ENCODE results near the gene SLC35F1. TPM values are rescaled to one million over a fixed set of nuclear protein-coding genes. Genes with fewer than 3 reads are reported as not detected.

SLC35F1 gene
- total RNA-seq, 1 experiment from 2014 or later, result 0.05 TPM

DNA sequence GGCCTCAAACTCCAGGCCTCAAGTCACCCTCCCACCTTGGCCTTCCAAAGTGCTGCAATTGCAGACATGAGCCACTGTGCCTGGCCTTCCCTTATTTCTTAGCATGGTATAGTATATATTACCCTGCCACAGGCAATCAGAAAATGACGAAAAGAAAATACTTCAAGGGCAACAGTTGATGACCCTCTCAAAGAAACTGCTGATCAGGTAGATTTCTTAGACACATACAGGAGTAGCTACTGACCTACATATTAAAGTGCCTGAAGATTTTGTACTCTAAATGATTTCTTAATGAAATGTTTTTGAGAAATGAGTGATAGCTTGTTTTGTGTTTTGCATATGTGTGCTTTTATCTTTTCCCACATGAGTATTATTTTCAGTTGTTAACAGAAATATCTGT lies 4.6 kb downstream of the SLC35F1 start:
- H3K9me3 ChIP-seq (replicated peaks), result 0 out of 2 replicates have a peak, but pooled peaks cover 11% of the 10 kb centered on the region
- peaks cover 12% of the 10 kb centered on the region for H3K4me1 ChIP-seq (replicated peaks)
- no peaks in the 10 kb centered on the region for H3K36me3 ChIP-seq
- no peak for DNase-seq (ENCODE audit: low read depth in 1 of 2, low spot score in 2 of 2)
- H3K27ac ChIP-seq, result no peak overlapping the region
- H3K4me3 ChIP-seq, result no peak overlapping the region
- H3K27me3 ChIP-seq (replicated peaks), result peaks cover 37% of the 10 kb centered on the region

DNA sequence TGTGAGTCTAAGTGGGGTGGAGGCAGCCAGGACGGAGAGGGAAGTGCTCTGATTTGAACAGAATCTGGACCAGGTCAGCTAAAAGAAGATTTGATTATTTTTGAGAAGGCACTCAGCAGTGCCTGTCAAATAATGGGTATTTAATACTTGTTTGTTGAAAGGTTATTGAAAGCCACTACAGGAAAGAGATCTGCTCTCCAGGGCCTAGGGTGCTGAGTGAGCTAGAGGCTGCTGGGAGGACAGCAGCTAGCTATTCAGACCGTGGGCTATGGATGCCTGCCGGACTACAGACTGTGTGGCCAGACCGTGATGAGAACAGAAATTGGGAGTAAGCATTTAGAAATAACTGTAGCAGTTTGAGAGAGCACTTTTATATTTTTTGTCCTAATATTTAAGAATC lies 8.8 kb downstream of the SLC35F1 start:
- Histone ChIP-seq H3K36me3 (no peaks in the 10 kb centered on the region), H3K9me3 (replicated peaks) (no peaks in the 10 kb centered on the region), H3K4me3 (no peak overlapping the region), H3K4me1 (replicated peaks) (no peaks in the 10 kb centered on the region), H3K27ac (no peak overlapping the region), H3K27me3 (replicated peaks) (0 out of 2 replicates have a peak, but pooled peaks cover 2% of the 10 kb centered on the region)
- DNase-seq (ENCODE audit: low read depth in 1 of 2, low spot score in 2 of 2), result no peak

DNA sequence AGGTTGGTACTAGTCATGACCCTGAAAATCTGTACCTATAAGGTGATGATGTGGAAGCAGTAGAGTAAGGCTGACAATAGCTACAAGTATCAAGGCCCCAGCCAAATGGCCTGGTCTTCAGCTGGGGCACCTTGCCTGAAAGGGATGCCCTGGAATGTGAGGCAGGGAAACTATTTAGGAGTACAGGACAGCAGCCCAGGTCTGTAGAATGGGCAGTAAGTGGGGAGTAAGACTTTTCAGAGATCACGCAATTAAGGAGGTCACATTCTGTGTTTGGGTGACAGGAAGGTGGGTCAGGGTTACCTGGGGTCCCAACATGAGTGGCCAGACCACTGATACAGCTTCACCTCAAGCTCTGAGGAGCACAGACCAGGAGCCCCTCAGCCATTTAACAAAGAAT lies 9.4 kb downstream of the SLC35F1 start:
- Histone ChIP-seq H3K9me3 (replicated peaks) (no peaks in the 10 kb centered on the region), H3K4me3 (no peak overlapping the region), H3K27me3 (replicated peaks) (0 out of 2 replicates have a peak, but pooled peaks cover 4% of the 10 kb centered on the region), H3K27ac (no peak overlapping the region), H3K4me1 (replicated peaks) (no peaks in the 10 kb centered on the region), H3K36me3 (no peaks in the 10 kb centered on the region)
- no peak for DNase-seq (ENCODE audit: low read depth in 1 of 2, low spot score in 2 of 2)

GRCh38 chr6:117917176-117917575 lies 10.1 kb downstream of the SLC35F1 start:
- Histone ChIP-seq H3K4me3 (no peak overlapping the region), H3K27me3 (replicated peaks) (0 out of 2 replicates have a peak, but pooled peaks cover 4% of the 10 kb centered on the region), H3K27ac (no peak overlapping the region), H3K9me3 (replicated peaks) (no peaks in the 10 kb centered on the region), H3K36me3 (no peaks in the 10 kb centered on the region), H3K4me1 (replicated peaks) (no peaks in the 10 kb centered on the region)
- DNase-seq (ENCODE audit: low read depth in 1 of 2, low spot score in 2 of 2), result no peak

GRCh38 chr6:117918454-117918853 lies 11.4 kb downstream of the SLC35F1 start:
- no peak overlapping the region for H3K4me3 ChIP-seq
- DNase-seq (ENCODE audit: low read depth in 1 of 2, low spot score in 2 of 2), result no peak
- H3K9me3 ChIP-seq (replicated peaks), result no peaks in the 10 kb centered on the region
- H3K4me1 ChIP-seq (replicated peaks), result no peaks in the 10 kb centered on the region
- no peak overlapping the region for H3K27ac ChIP-seq
- no peaks in the 10 kb centered on the region for H3K36me3 ChIP-seq
- 0 out of 2 replicates have a peak, but pooled peaks cover 4% of the 10 kb centered on the region for H3K27me3 ChIP-seq (replicated peaks)

DNA sequence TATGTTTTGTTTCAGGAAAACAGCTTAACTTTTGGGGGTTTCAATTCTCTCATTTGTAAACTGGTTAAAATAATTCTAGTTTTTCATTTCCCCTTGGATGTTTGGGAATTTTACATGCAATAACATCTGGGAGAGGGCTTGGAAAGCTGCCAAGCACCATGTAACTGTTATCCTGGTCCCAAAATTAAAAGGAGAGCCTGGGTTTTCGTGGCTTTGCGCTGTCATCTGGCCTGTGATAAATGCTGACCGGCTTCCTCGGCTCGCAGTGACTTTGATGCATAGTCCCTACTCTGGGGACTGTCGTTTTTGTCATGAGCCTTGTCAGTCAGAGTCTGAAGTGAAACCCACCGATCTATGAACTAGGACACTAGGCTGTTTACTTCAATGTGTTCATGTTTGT lies 12.2 kb downstream of the SLC35F1 start:
- DNase-seq (ENCODE audit: low read depth in 1 of 2, low spot score in 2 of 2), result no peak
- Histone ChIP-seq H3K4me1 (replicated peaks) (no peaks in the 10 kb centered on the region), H3K27me3 (replicated peaks) (0 out of 2 replicates have a peak, but pooled peaks cover 4% of the 10 kb centered on the region), H3K36me3 (no peaks in the 10 kb centered on the region), H3K9me3 (replicated peaks) (no peaks in the 10 kb centered on the region), H3K4me3 (no peak overlapping the region), H3K27ac (no peak overlapping the region)

- no peak for DNase-seq (ENCODE audit: low read depth in 1 of 2, low spot score in 2 of 2)
- no peaks in the 10 kb centered on the region for H3K36me3 ChIP-seq
- no peaks in the 10 kb centered on the region for H3K4me1 ChIP-seq (replicated peaks)
- H3K27ac ChIP-seq, result no peak overlapping the region
- H3K27me3 ChIP-seq (replicated peaks), result 0 out of 2 replicates have a peak, but pooled peaks cover 4% of the 10 kb centered on the region
- H3K4me3 ChIP-seq, result no peak overlapping the region
- H3K9me3 ChIP-seq (replicated peaks), result no peaks in the 10 kb centered on the region
Measured at GRCh38 chr6:117919775-117920729, 13.0 kb downstream of the SLC35F1 start.

DNA sequence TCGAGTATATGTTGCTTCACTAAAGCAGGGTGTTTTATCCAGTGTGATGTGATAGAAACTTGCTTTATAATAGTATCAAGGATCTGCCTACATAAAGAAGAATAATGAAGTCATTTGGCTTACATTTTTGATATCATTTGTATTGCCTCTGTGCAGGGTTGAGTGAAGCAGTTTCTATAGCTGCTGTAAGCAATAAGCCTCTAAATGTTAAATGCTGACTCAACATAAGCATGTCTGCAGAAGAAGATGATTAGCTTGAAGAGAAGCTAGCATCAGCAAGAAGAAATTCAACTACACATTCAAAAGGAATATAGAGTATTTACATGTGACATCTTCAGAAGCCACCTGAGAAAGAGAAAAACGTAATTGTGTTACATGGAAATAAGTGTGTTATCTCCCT lies 17.6 kb downstream of the SLC35F1 start:
- Histone ChIP-seq H3K9me3 (replicated peaks) (no peaks in the 10 kb centered on the region; the same call in 1 of the 2 replicates), H3K4me3 (no peak overlapping the region), H3K27ac (no peak overlapping the region), H3K27me3 (replicated peaks) (0 out of 2 replicates have a peak, but pooled peaks cover 4% of the 10 kb centered on the region), H3K36me3 (no peaks in the 10 kb centered on the region), H3K4me1 (replicated peaks) (no peaks in the 10 kb centered on the region)
- DNase-seq (ENCODE audit: low read depth in 1 of 2, low spot score in 2 of 2), result no peak

- no peaks in the 10 kb centered on the region for H3K27me3 ChIP-seq (replicated peaks)
- no peaks in the 10 kb centered on the region for H3K4me1 ChIP-seq (replicated peaks)
- H3K36me3 ChIP-seq, result no peaks in the 10 kb centered on the region
- no peak for DNase-seq (ENCODE audit: low read depth in 1 of 2, low spot score in 2 of 2)
- no peaks in the 10 kb centered on the region; the same call in 1 of the 2 replicates for H3K9me3 ChIP-seq (replicated peaks)
- H3K27ac ChIP-seq, result no peak overlapping the region
- H3K4me3 ChIP-seq, result no peak overlapping the region
Measured at GRCh38 chr6:117927866-117928265, 20.8 kb downstream of the SLC35F1 start.

- Histone ChIP-seq H3K4me1 (replicated peaks) (no peaks in the 10 kb centered on the region), H3K27me3 (replicated peaks) (no peaks in the 10 kb centered on the region), H3K9me3 (replicated peaks) (no peaks in the 10 kb centered on the region; the same call in 1 of the 2 replicates), H3K36me3 (no peaks in the 10 kb centered on the region), H3K27ac (no peak overlapping the region), H3K4me3 (no peak overlapping the region)
- DNase-seq (ENCODE audit: low read depth in 1 of 2, low spot score in 2 of 2), result no peak
Measured at GRCh38 chr6:117928833-117929232, 21.8 kb downstream of the SLC35F1 start.

DNA sequence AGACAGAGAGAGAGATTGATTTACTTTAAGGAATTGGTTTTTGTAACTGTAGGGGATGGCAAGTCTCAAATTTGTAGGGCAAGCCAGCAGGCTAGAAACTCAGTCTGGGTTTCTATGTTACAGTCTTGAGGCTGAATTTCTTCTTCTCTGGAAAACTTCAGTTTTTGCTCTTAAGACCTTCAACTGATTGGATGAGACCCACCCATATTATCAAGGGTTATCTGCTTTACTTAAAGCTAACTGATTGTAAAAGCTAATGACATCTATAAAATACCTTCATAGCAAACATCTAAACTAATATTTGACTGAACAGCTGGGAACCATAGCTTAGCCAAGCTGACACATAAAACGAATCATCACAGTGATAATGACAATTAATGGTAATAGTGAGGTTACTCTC lies 22.4 kb downstream of the SLC35F1 start:
- no peaks in the 10 kb centered on the region for H3K27me3 ChIP-seq (replicated peaks)
- H3K4me3 ChIP-seq, result no peak overlapping the region
- H3K4me1 ChIP-seq (replicated peaks), result no peaks in the 10 kb centered on the region
- no peaks in the 10 kb centered on the region for H3K36me3 ChIP-seq
- H3K9me3 ChIP-seq (replicated peaks), result no peaks in the 10 kb centered on the region; the same call in 1 of the 2 replicates
- no peak for DNase-seq (ENCODE audit: low read depth in 1 of 2, low spot score in 2 of 2)
- H3K27ac ChIP-seq, result no peak overlapping the region

- Histone ChIP-seq H3K4me3 (no peak overlapping the region), H3K27me3 (replicated peaks) (no peaks in the 10 kb centered on the region), H3K36me3 (no peaks in the 10 kb centered on the region), H3K27ac (no peak overlapping the region), H3K4me1 (replicated peaks) (no peaks in the 10 kb centered on the region), H3K9me3 (replicated peaks) (no peaks in the 10 kb centered on the region; the same call in 1 of the 2 replicates)
- DNase-seq (ENCODE audit: low read depth in 1 of 2, low spot score in 2 of 2), result no peak
Measured at GRCh38 chr6:117930645-117931044, 23.6 kb downstream of the SLC35F1 start.

DNA sequence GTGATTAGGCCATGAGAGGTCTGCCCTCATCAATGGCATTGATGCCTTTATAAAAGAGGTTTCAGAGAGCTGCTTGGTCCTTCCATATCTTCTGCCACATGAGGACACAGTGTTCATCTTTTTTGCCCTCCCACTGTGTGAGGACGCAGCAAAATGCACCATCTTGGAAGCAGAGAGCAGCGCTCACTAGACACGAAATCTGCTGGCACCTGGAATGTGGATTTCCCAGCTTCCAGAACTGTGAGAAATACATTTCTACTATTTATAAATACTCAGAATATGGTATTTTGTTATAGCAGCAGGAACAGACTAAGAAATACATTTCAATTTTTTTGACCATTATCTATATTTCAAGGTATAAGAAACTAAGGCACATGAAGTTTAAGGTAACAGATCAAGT lies 24.9 kb downstream of the SLC35F1 start:
- Histone ChIP-seq H3K9me3 (replicated peaks) (no peaks in the 10 kb centered on the region; the same call in 1 of the 2 replicates), H3K4me3 (no peak overlapping the region), H3K27me3 (replicated peaks) (no peaks in the 10 kb centered on the region), H3K36me3 (no peaks in the 10 kb centered on the region), H3K4me1 (replicated peaks) (no peaks in the 10 kb centered on the region), H3K27ac (no peak overlapping the region)
- DNase-seq (ENCODE audit: low read depth in 1 of 2, low spot score in 2 of 2), result no peak

DNA sequence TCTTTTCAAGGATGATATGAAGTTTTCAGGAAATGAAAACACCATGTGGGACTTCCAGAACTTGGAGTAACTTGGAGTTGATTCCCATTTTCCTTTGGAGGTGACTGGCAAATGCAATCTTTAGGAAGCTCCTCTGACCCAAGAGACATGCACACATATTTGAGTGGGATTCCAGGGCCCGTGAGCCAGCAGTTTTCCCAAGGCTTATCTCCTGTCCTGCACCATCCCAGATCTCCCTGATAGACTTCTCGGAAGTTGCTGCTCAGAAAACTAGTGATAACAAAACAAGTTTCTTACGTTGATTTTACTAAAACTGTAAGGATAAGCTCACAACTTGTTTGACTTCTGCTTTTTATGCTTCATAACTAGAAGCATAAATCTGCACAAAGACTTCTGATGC lies 25.6 kb downstream of the SLC35F1 start:
- DNase-seq (ENCODE audit: low read depth in 1 of 2, low spot score in 2 of 2), result no peak
- Histone ChIP-seq H3K36me3 (no peaks in the 10 kb centered on the region), H3K4me3 (no peak overlapping the region), H3K27ac (no peak overlapping the region), H3K27me3 (replicated peaks) (no peaks in the 10 kb centered on the region), H3K4me1 (replicated peaks) (no peaks in the 10 kb centered on the region), H3K9me3 (replicated peaks) (no peaks in the 10 kb centered on the region; the same call in 1 of the 2 replicates)
